ENCODE results near the gene ATP2C2.

Gene ATP2C2

DNA sequence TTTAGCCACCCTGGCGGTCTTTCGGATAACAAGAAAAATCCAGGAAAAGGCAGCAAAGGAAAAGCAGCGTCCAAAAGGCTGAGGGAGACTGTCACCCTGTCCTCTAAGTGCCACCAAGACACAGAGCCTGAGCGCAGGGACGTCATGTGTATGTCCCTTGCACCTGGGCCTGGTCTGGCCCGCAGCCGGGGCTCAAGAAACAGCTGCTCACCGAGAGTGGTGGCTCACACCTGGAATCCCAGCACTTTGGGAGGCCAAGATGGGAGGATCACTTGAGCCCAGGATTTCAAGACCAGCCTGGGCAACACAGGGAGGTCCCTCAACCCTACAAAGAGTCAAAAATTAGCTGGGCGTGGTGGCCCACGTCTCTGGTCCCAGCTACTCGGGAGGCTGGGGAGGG, 145.3 kb downstream of the ATP2C2 start:
- DNase-seq (ENCODE audit: low spot score), result no peak
